Endodermal cell (in vitro differentiated cells): ENCODE measurements around the gene OXSR1. TPM values are rescaled to one million over a fixed set of nuclear protein-coding genes. Genes with fewer than 3 reads are reported as not detected.
"Not testable (repeated sequence)": the region's sequence is repeated elsewhere in the genome, so short reads cannot be mapped to it uniquely, and the experiment has no call there.

Source experiments
- DNase-seq: peaks from one replicate; pipeline ENCODE4 v3.0.0-alpha.2; 2017
- H3K27ac ChIP-seq: 2 replicates; pipeline ENCODE4 v1.5.1; 2013; ENCODE audit warnings: mild to moderate bottlenecking, low read depth, low read length, moderate library complexity
- H3K27me3 ChIP-seq: 2 replicates; pipeline ENCODE4 v1.6.1; 2013; ENCODE audit warnings: mild to moderate bottlenecking, low read length, moderate library complexity; ENCODE audit not compliant: insufficient read depth, control insufficient read depth, poor library complexity, severe bottlenecking
- H3K36me3 ChIP-seq: 2 replicates; pipeline ENCODE4 v1.7.0; 2013; ENCODE audit warnings: mild to moderate bottlenecking, low read length, moderate library complexity; ENCODE audit not compliant: control insufficient read depth, insufficient read depth
- H3K4me1 ChIP-seq: one replicate; pipeline ENCODE4 v1.7.0; 2013; ENCODE audit warnings: low read length; ENCODE audit not compliant: control insufficient read depth, insufficient read depth
- H3K4me3 ChIP-seq: 2 replicates; pipeline ENCODE4 v1.5.1; 2013; ENCODE audit warnings: mild to moderate bottlenecking, low read length, moderate library complexity
- H3K9ac ChIP-seq: 2 replicates; pipeline ENCODE4 v1.6.1; 2013; ENCODE audit warnings: mild to moderate bottlenecking, low read length, moderate library complexity; ENCODE audit not compliant: poor library complexity, severe bottlenecking; ENCODE audit errors: extremely low read depth
- H3K9me3 ChIP-seq: 2 replicates; pipeline ENCODE4 v1.6.1; 2013; ENCODE audit warnings: mild to moderate bottlenecking, low read length, moderate library complexity; ENCODE audit not compliant: control insufficient read depth
- H3K27ac Mint-ChIP-seq: 2 replicates; pipeline ENCODE4 v1.8.0; 2020; ENCODE audit warnings: mixed read lengths
- H3K27me3 Mint-ChIP-seq: 2 replicates; pipeline ENCODE4 v1.8.0; 2021; ENCODE audit warnings: mild to moderate bottlenecking, mixed read lengths; ENCODE audit not compliant: insufficient read depth
- H3K36me3 Mint-ChIP-seq: 2 replicates; pipeline ENCODE4 v1.8.0; 2020; ENCODE audit warnings: low read depth, mixed read lengths
- H3K4me1 Mint-ChIP-seq: 2 replicates; pipeline ENCODE4 v1.8.0; 2020; ENCODE audit warnings: mixed read lengths
- H3K4me3 Mint-ChIP-seq: 2 replicates; pipeline ENCODE4 v1.8.0; 2020; ENCODE audit warnings: mild to moderate bottlenecking, moderate library complexity, mixed read lengths
- H3K9me3 Mint-ChIP-seq: 2 replicates; pipeline ENCODE4 v1.8.0; 2020; ENCODE audit warnings: mild to moderate bottlenecking, mixed read lengths
- WGBS, 2 experiments: methylation state at CpG; one replicate each; pipeline versions ENCODE4 v1.1.5 to v1.1.7; 2013; ENCODE audit warnings: missing lambda C conversion rate in 2 of 2, mixed read lengths in 1 of 2; ENCODE audit not compliant: insufficient coverage in 1 of 2, insufficient read length in 1 of 2; 5-methylcytosine and 5-hydroxymethylcytosine counted together
- total RNA-seq, 2 donors: library from RNA; stranded (reverse); fragmentation: NEBNext Ultra II Directional in 1 of 2; extraction: Animal tissue kit (Norgen Biotek cat#: 25700) in 1 of 2; gene quantifications; 2 replicates in 1 of 2; 3 replicates in 1 of 2; pipeline ENCODE4 v1.2.1, GENCODE V29; 2021
- TF ChIP-seq, protein P1 (sequence below): fragments of 200-600 bp; sonication (generic); conservative IDR thresholded peaks from 2 replicates; pipeline ENCODE4 v1.5.0; 2021; ENCODE audit warnings: antibody characterized with exemption, mild to moderate bottlenecking

Gene OXSR1
- total RNA-seq, 2 donors from 2014 or later = 41.9 to 55.5 TPM

DNA sequence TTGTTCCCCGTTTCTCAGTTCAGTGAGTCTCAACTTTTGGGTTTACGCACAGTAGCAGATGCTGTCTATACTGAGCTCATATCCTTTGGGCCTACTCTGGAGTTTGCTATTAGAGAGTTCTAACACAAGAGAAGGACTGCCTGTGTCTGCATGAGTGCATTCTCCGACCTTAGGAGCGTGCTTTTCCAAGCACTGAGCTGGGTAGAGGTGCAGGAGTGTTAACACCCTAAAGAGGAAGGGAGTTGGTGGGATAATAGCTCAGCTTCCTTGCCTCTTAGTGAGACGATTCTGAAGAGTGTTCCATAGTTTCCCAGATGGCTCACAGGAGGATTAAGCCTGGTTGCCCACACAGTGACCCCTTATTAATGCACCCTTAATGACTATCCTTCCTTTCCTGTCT, 6.9 kb upstream of the OXSR1 start:
- H3K27me3 ChIP-seq = no peaks in the 10 kb centered on the region
- H3K4me1 Mint-ChIP-seq = no peaks in the 10 kb centered on the region
- H3K36me3 ChIP-seq = no peaks in the 10 kb centered on the region
- TF ChIP-seq, protein P1, sequence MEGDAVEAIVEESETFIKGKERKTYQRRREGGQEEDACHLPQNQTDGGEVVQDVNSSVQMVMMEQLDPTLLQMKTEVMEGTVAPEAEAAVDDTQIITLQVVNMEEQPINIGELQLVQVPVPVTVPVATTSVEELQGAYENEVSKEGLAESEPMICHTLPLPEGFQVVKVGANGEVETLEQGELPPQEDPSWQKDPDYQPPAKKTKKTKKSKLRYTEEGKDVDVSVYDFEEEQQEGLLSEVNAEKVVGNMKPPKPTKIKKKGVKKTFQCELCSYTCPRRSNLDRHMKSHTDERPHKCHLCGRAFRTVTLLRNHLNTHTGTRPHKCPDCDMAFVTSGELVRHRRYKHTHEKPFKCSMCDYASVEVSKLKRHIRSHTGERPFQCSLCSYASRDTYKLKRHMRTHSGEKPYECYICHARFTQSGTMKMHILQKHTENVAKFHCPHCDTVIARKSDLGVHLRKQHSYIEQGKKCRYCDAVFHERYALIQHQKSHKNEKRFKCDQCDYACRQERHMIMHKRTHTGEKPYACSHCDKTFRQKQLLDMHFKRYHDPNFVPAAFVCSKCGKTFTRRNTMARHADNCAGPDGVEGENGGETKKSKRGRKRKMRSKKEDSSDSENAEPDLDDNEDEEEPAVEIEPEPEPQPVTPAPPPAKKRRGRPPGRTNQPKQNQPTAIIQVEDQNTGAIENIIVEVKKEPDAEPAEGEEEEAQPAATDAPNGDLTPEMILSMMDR = no peak
- DNase-seq = no peak
- H3K27me3 Mint-ChIP-seq = no peaks in the 10 kb centered on the region
- H3K27ac Mint-ChIP-seq = no peak overlapping the region
- 88 to 96% methylated on average over 3 to 5 of the region's 5 CpGs for WGBS, 2 experiments
- no peak overlapping the region for H3K4me3 ChIP-seq
- H3K9me3 ChIP-seq = no peaks in the 10 kb centered on the region
- no peaks in the 10 kb centered on the region for H3K9me3 Mint-ChIP-seq
- no peaks in the 10 kb centered on the region for H3K4me1 ChIP-seq
- H3K36me3 Mint-ChIP-seq = no peaks in the 10 kb centered on the region
- H3K9ac ChIP-seq = no peak overlapping the region
- H3K27ac ChIP-seq = no peak overlapping the region
- no peak overlapping the region for H3K4me3 Mint-ChIP-seq

DNA sequence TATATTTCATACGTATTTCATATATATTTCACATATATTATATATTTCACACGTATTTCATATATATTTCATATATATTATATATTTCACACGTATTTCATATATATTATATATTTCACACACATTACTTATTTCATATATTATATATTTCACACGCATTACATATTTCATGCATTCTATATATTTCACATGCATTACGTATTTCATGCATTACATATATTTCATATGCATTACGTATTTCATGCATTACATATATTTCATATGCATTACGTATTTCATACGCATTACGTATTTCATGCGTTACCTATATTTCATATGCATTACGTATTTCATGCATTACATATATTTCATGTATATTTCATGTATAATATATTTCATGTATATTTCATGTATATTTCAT, 4.6 kb upstream of the OXSR1 start:
- H3K4me3 ChIP-seq, H3K36me3 Mint-ChIP-seq, H3K27me3 ChIP-seq, DNase-seq, H3K4me1 ChIP-seq, H3K9me3 Mint-ChIP-seq, H3K4me1 Mint-ChIP-seq, H3K9me3 ChIP-seq, H3K4me3 Mint-ChIP-seq, H3K27ac ChIP-seq, H3K9ac ChIP-seq, H3K36me3 ChIP-seq, H3K27me3 Mint-ChIP-seq, H3K27ac Mint-ChIP-seq: not testable (repeated sequence)
- 97% methylated on average over 5 to 7 of the region's 11 CpGs for WGBS, 2 experiments

DNA sequence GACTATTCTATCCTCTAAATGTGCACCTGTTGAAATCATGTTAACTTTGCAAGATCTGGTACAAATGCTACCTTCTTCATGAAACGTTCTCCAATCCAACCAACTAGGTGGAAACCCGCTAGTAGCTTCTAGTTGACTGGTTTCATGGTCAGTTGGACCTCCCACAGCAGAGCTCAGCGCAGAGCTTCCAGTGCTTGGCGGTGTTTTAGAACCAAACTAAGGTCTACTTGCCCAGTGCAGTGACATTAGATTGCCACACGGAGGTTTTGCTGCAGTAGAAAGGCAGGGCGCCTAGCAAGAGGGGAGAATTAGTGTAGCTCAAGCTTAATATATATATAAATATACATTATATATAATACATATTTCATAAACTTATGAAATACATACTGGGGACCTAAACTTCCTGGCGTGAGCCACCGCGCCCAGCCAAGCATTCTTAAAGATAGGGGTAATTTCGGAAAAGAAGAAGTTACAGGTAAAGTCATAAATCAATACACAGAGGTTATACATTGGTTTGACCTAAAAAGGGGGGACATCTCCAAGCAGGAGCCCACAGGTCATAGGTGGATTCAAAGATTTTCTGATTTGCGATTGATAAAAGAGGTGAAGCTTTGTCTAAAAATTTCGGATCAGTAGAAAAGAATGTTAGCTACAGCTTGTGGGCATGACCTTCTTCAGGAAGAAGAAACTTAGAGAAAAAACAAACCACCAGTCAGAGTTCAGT, 2.1 kb upstream of the OXSR1 start:
- Mint-ChIP-seq H3K4me1 (peaks cover 9% of the 10 kb centered on the region), H3K4me3 (no peak overlapping the region), H3K27me3 (no peaks in the 10 kb centered on the region), H3K27ac (no peak overlapping the region), H3K9me3 (no peaks in the 10 kb centered on the region), H3K36me3 (no peaks in the 10 kb centered on the region)
- Histone ChIP-seq H3K4me1 (no peaks in the 10 kb centered on the region), H3K9me3 (no peaks in the 10 kb centered on the region), H3K9ac (no peak overlapping the region), H3K27me3 (no peaks in the 10 kb centered on the region), H3K27ac (no peak overlapping the region), H3K36me3 (no peaks in the 10 kb centered on the region), H3K4me3 (no peak overlapping the region)
- 85 to 88% methylated on average over 9 to 11 of the region's 12 CpGs for WGBS, 2 experiments
- DNase-seq = peak; percentile 54
- TF ChIP-seq, protein P1 = peak; percentile 56
